NK-92 treated with Interleukin-12 subunit alpha and Interleukin-12 subunit beta, amount 100 ng/mL, for 24 hours (cell line): ENCODE data around the gene CLUH.

ENCODE experiments used
- DNase-seq: peaks from one replicate; lab custom pipeline; 2025; lab: John Stamatoyannopoulos, UW

The CLUH gene

DNA sequence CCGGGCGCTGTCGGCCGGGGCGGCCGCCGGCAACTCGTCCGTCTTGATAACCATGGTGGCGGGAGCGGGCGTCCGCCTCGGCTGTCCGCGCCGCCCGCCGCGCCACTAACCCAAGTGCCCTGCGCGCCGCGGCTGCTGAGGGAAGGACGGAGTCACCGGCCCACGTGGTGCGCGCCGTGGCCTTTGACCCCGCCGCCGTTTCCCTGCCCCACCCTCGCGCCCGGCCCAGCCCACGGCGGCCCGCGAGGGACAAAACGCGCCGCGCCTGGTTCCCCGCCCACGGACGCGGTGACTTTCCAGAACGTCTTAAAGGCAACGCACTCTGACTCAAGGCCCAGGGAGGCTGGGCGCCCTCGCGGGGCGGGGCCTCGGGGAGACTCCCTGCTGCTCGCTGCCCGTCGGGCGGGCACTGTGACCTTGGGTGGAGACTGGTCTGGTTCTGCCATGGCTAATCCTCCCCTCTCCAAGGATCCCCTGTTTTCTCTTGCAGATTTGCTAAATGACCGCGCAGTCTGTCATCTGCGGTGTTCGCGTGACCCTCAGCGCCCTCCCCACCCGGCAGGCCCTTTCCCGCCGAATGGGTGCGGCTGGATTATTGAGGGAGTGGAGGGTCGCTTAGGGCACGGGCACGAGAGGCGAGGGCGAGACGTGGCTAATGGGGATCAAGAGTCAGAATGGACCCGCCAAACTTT is at the start of gene CLUH:
Gene CLUH, minus strand, starts transcription at position 157 of the 692 bp plus-strand sequence. Its CDS starts 103 bp downstream, at position 54.
- DNase-seq = peak; percentile 78

GRCh38 chr17:2758870-2759269 is 47.3 kb upstream of the CLUH start:
- no peak for DNase-seq

DNA sequence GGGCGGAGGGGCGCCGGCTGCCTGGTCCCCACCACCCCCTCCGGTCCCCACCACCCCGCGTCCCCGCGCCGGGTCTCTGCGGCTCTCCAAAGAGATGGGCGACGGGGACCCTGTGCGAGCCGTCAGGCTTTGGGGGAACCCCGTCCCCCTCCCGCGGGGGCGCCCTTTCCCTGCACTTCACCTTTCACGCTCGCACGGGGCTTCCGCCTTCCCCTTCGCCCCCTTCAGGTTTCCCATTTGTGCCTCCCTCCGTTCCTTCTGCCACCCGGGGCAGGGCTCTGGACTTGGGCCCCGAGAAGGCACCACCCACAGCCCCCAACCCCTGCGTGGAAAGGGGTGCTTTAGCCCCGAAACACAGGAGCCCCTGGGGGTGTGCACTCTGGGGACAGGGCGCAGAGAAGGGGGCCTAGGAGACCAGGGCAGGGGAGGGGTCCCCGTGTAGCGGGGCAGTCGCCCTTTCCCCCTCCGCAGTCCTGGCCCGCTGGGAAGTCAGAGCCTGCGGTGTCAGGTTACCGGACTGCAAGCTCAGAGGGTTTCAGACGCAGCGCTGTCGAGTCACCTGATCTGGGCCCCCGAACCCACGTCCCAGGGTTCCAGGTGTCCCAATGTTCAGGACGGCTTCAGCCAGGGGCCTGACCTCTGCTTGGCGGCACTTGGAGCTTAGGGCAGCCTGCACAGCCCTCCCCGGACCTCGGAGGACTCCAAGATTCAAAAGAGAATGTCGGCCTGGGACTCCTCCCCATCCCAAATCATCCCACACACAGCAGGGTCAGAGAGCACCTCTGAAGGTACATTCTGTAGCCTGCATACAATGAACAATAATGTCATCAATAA is 44.5 kb upstream of the CLUH start:
- DNase-seq = no peak

DNA sequence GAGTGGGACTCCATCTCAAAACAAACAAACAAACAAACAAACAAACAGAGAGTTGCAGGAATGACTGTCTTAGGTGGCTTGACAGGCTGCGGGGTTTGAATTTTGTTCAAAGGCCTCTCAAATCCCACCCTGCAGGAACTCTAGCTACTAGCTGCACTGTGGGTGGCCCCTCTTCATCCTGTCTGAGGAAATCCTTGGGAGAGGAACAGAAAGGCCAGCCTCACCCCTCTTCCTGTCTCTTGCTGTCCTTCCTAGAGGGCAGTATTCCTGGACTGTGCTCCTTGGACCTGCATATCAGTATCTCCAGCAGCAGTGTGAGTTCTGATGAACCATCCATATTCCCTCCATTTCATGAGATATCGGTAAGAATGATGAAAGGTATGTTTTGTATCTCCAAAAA is 39.9 kb upstream of the CLUH start:
- DNase-seq = no peak

DNA sequence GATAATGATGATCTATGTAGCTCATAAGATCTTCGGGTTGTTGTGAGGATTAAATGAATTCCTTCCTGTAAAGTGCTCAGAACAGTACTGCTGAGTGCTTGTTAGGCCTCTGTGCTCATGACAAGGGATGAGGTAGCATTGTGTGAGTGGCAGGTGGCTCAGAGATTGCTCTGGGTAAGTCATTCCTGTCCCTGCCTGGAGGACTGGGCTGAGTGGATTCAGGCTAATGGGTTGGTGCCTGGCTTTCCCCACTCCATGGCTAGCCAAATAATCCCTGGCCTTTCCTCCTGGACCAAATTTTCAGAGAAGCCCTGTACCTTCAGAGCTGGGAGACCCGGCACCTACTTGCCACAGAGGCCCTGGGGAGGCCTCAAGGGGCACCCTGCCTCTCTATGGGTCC is 39.2 kb upstream of the CLUH start:
- DNase-seq = no peak

- no peak for DNase-seq
Observed at GRCh38 chr17:2749784-2750181, 38.2 kb upstream of the CLUH start.

GRCh38 chr17:2749058-2749783 is 37.7 kb upstream of the CLUH start, which contains the start of gene CCDC92B:
Gene CCDC92B (minus strand): TSS chr17:2749652. CDS start chr17:2735145, 14,507 bp downstream.
- DNase-seq = no peak

DNA sequence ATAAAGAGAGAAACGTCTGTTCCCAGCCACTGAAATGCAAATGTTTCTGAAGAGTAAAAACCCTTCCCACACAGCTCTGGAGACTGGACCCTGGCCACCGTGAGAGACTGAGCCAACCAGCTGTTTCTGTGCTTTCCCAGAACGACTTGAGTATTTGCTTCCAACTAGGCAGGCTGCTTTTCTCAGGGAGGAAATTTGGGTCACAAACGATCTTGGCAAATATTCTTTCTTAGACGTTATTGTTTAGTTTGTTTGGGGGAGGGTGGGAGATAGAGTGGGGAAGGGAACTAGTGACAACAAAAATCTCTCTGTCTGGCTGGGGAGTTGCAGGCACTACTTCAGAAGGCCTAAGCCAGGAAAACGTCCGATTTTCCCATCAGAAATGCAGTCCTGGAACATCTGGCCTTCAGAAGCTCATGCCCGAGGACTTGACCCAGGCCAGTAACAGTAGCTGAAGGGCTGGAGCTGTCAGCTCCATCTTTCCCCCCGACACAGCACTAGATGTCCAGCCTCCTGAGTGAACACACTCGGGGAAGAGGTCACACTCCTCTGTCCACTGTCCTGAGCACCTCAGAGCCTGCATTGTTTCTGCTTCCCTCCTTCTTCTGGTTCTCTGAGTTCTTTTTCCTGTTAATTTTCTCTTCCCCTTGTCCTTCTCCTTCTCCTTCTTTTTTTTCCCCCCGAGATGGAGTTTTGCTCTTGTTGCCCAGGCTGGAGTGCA is 33.9 kb upstream of the CLUH start:
- no peak for DNase-seq

- DNase-seq = no peak
Observed at GRCh38 chr17:2737693-2738092, 26.1 kb upstream of the CLUH start.

GRCh38 chr17:2736956-2737355 is 25.4 kb upstream of the CLUH start:
- no peak for DNase-seq

DNA sequence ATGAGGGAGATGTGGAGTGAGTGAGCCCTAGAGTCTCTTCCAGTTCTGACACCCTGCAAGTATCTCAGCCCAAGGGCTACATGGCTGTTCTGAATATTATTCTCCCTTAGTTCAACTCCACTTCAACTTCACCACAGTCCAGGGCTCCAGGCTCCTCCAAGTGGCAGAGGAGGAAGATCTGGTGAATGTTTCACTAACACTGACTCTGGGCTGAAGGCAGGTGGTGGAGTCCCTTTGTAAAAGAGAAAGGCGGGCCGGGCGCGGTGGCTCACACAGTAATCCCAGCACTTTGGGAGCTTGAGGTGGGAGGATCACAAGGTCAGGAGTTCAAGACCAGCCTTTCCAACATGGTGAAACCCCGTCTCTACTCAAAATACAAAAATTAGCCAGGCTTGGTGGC is 24.3 kb upstream of the CLUH start:
- DNase-seq = no peak

DNA sequence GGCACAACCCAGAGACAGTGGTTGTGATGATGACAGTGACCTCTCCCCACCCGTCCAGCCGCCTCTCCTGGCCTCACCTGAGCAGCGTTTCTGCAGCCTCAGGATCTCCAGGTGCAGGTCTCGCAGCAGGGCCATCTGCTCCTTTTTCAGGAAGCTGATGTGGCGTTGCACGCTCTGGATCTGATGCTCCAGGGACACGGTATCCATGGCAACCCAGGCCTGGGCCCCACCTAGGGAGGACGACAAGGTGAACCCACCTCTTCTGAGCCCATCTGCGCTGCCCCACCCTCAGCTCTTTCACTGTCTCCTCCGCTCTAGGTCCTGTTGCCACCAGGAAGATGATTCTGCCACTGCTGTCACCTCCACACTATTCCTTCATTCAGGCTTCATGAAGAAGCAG is 23.4 kb upstream of the CLUH start:
- DNase-seq = no peak

- no peak for DNase-seq
Observed at GRCh38 chr17:2731807-2732206, 20.2 kb upstream of the CLUH start.

DNA sequence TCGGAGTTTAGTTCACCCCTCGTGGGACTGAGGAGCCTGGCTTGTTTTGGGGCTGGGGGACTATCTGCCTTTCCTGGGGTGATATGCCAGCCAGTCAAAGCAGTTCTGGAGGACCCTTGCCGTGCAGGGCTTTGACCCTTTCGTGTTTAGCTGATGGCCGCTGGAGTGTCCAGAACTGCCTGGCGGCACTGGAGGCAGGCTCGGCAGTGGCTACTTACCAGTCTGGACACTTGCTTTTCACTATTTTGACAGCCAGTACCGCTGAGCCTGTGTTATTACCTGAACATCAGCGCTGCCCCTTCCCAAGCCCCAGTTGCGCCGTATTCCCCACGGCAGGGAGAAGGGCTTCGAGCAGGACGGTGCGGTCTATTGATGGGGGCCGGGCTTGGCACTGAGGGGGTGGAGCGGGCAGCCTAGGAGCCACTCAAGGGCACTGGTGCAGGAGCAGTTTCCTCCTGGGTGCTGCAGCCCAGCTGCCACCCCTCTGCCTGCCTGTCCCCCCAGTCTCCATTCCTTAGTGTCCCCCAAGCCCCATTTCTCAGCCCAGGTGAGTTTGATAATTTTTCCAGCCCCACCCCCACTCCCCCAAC is 19.3 kb upstream of the CLUH start:
- no peak for DNase-seq

- DNase-seq = no peak
Observed at GRCh38 chr17:2724784-2725164, 13.2 kb upstream of the CLUH start.

DNA sequence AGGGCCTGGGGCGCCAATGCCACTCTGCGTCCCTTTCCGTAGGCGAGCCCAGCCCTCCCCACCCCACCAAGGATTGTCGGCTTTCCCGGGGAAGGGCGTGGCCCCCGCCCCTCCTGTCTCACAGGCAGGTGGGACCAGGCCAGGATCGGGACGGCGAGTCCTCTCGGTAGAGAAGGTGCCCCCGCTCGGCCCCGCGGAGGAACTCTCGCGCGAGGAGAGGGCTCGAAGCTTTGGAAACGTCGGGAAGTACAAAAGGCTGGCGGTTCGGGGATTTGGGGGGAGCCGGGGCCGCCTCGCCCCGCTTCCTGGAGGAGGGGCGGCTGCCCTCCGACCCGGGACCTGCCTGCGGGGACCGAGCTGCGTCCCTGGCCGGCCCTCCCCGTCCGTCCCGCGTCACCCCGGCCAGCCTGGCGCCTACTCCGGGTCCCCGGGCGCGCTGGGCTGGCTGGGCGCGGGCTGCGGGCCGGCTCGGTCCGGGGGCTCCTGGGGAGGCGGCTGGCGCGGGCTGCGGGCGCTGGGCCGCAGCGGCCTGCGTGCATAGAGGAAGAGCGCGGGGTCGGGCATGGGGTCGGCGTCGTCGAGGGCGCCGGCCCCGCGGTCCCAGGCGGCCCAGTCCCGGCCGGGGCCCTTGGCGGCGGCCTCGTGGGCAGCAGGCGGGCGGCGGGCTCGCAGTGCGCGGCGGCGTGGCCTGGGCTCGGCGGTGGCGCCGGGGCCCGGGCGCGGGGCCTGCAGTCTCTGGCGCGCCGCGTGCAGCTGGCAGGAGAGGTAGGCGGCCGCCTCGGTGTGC is 12.6 kb upstream of the CLUH start:
- no peak for DNase-seq

DNA sequence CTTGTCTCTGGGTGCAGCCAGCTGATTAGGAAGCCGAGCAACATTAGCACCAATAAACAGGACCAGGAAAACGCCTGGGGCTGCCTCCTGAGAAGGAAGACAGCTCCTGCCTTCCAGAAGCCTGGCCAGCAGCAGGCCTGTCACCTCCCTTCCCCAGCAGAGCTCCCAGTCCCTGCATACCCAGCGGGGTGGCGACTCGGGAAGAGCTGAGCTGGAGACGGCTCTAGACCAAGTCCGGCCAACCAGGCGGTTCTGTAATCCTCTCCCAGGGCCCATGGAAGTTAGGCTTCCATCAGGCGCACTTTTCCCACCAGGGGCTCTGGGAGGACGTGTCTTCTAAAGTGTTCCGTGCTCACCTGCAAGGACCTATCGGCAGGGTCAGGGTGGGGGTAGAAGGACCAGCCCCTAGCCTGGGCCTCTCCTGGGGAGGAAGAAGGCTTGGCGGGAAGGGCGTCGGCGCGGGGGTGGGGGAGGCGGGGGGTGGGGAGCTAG is 12.0 kb upstream of the CLUH start:
- no peak for DNase-seq

DNA sequence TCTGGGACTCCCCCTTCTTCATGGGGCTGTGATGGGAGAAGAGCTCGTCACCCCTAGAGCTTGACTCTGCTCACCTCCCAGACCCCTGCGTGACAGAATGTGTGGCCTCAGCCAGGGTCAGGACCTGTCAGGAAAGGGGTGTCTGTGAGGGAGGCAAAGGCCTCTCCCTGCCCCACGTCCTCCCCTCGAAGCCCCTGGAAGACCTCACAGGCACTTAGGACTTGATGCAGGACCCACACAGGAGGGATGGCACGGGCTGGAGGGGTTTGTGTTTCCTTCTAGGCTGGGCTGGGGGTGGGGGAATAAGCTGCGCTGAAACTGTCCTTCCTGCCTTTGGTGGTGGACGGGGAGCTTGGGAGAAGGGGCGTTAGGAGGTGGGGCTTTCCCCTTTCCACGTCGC is 11.0 kb upstream of the CLUH start:
- no peak for DNase-seq

DNA sequence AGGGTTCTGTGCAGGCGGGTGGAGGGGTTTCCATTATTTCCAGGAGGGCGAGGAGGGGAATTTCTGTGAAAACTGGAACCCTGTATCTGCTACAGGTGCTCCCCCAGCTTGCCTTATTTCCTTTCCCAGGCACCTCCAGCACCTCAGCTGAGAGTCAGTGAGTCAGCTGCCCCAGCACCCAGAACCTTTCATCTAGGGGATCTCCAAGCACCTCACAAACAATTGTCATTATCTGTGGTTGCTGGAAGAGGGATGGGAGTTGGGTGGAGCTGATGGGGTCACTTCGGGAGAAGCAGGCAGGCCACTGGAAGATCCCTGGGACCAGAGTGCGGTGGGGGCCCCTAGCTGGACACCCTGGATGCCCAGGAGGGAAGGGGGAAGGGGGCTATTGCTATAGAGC is 10.0 kb upstream of the CLUH start:
- DNase-seq = no peak

DNA sequence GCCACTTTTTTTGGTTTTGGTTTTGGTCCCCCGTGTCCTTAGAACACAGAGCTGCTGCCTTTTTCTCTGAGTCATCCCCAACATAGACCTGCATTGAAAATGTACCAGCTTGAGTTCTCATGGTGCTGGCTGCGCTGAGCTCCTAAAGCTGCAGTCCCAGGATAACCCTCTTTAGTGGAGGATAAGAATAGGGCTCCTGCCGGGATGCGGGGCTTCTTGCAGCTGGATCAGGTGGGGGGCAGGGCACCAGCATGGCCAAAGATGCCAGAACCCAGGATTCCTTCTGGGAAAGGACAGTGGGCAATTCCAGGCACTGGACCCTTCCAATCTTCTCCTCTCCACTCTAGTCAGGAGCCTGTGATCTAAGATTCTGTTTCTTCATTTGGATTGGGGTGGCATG is 8.3 kb upstream of the CLUH start:
- no peak for DNase-seq
